Kidney glomerular epithelial cell (primary cell): ENCODE measurements around the gene CHCHD6.

Experiments used
- DNase-seq: peaks from one replicate; lab custom pipeline; 2025; lab: John Stamatoyannopoulos, UW

CHCHD6 gene

GRCh38 chr3:126859415-126860246 lies 155.6 kb downstream of the CHCHD6 start:
- DNase-seq = no peak

GRCh38 chr3:126865736-126866135 lies 161.7 kb downstream of the CHCHD6 start:
- DNase-seq = no peak

- DNase-seq = no peak
Observed at GRCh38 chr3:126866175-126866759, 162.2 kb downstream of the CHCHD6 start.

GRCh38 chr3:126867190-126867862 lies 163.3 kb downstream of the CHCHD6 start:
- no peak for DNase-seq

- DNase-seq = no peak
Observed at GRCh38 chr3:126867863-126868200, 163.8 kb downstream of the CHCHD6 start.

- no peak for DNase-seq
Observed at GRCh38 chr3:126870608-126871210, 166.7 kb downstream of the CHCHD6 start.

- DNase-seq = no peak
Observed at GRCh38 chr3:126872701-126873342, 168.8 kb downstream of the CHCHD6 start.

GRCh38 chr3:126873416-126873815 lies 169.4 kb downstream of the CHCHD6 start:
- no peak for DNase-seq

- no peak for DNase-seq
Observed at GRCh38 chr3:126878664-126879063, 174.6 kb downstream of the CHCHD6 start.

GRCh38 chr3:126880901-126881300 lies 176.9 kb downstream of the CHCHD6 start:
- no peak for DNase-seq

- DNase-seq = no peak
Observed at GRCh38 chr3:126881861-126882260, 177.8 kb downstream of the CHCHD6 start.

GRCh38 chr3:126883241-126883640 lies 179.2 kb downstream of the CHCHD6 start:
- DNase-seq = no peak

GRCh38 chr3:126885425-126885824 lies 181.4 kb downstream of the CHCHD6 start:
- DNase-seq = no peak

- DNase-seq = no peak
Observed at GRCh38 chr3:126886217-126886616, 182.2 kb downstream of the CHCHD6 start.

GRCh38 chr3:126887686-126888085 lies 183.6 kb downstream of the CHCHD6 start:
- no peak for DNase-seq

GRCh38 chr3:126888186-126888760 lies 184.2 kb downstream of the CHCHD6 start:
- DNase-seq = no peak

GRCh38 chr3:126889276-126890201 lies 185.5 kb downstream of the CHCHD6 start:
- no peak for DNase-seq

- no peak for DNase-seq
Observed at GRCh38 chr3:126891141-126891540, 187.1 kb downstream of the CHCHD6 start.

GRCh38 chr3:126891791-126892190 lies 187.8 kb downstream of the CHCHD6 start:
- DNase-seq = no peak

- no peak for DNase-seq
Observed at GRCh38 chr3:126893651-126894050, 189.6 kb downstream of the CHCHD6 start.

- DNase-seq = no peak
Observed at GRCh38 chr3:126894475-126894874, 190.4 kb downstream of the CHCHD6 start.
